K562 treated with DMSO at 1 percent for 4 hours (cell line): ENCODE results near the gene C19orf85. TPM values are rescaled to one million over a fixed set of nuclear protein-coding genes. Genes with fewer than 3 reads are reported as not detected.

Experiments
- total RNA-seq: library from RNA; unstranded; fragments of 300-600 nt; gene quantifications from 2 replicates; pipeline ENCODE4 v1.2.3, GENCODE V29; 2022; ENCODE audit not compliant: insufficient read depth

The C19orf85 gene
- total RNA-seq: not detected in 2 replicates

DNA sequence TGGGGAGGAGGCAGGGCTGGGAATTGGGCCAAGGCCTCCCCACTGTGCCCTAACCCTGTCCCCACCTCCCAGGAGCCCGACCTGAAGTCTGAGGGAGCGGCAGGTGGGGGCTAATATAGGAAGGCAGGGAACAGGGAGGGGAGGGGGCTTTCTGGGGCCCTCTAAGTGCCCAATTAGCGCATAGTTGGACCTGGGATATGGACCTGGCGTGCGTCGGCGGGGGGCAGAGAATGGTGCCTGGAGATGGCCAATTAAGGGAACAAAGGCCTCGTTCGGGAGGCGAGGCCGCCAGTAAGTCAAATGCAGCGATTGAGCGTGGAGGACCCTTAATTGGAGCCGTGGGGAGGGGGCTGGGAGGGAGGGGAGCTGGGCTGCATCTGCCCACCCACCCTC lies at the start of gene C19orf85:
Gene C19orf85, minus strand, starts transcription at position 90 of the 393 bp plus-strand sequence. CDS start 197 bp downstream, outside the sequence.

DNA sequence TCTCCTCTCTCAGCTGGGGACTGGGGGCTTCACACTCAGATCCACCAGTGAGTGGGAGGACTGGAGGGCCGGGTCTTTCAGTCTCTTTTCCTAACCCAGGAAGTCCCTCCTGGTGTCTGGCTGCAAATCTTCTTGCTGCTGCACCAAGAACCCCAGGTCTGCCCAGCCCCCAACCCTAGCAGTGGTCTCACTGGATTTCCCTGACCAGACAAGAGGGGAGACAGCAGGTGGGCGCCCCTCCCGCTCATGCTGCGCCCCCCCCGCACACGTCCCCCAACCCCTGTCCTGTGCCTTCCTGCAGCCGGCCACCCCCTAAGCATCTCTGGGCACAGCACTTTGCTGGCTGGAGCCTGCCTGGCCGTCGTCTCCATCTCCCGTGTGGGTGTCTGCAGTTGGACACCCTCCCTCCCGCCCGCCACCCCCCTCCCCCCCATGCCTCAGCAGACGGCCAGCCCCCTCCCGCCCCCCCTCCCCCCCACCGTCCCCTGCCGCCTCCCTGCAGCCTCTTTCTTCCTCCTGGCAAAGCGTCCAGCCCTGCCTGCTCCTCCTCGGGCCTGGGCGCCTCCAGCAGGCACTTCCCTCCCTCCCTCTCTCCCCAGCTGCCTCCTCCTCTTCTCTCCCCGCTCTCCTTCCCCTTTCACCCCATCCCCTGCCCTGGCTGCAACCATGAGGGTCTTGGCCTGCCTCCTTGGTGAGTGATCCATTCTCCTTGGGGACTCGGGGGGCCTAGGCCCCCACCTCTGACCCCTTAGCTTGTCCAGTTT lies 23.6 kb upstream of the C19orf85 start, which contains the start of gene SSC5D:
Gene SSC5D, plus strand, starts transcription at position 513 of the 764 bp plus-strand sequence. Its CDS starts 154 bp downstream, at position 667.

DNA sequence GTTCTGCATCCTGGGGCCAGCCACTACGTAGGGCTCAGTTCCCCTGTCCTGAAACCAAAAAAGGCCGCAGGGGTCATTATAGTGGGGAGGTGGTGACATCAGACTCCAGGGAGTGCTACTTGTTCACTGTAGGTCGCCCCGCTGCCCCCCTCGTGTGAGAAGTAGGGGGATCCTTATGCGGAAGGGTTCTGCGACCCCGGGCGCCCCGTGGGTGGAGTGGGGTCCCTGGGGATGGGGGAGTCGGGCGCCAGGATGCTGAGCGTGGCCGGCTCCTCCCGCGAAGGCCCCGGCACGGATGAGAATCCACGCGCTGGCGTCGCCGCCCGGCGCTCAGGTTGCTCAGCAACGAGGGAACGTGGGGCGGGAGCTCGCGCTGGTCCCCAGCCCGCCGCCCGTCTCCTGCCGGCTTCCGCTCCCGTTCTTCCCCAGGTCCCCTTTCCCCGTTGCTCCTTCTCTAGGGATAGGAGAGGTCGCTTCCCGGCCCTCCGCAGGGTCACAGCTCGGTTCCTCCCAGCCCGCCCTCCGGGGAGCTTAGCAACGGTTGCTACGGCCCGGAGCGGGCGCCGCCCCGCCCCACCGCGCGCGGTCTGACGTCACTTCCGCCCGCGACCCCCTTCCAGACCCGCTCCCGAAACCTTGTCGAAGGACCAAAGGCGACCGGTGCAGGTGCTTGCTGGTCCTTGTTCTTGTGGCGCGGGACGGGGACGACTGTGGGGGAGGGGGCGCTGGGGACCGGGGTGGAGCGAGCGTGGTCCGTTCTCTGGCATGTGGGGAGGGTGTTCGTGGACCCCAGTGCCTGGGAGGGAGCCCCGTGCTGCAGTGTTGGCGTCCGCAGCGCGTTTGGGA lies 20.3 kb upstream of the C19orf85 start, which contains the start of gene NAT14:
Gene NAT14, plus strand, starts transcription at position 596 of the 846 bp plus-strand sequence. CDS start 521 bp downstream, outside the sequence.

DNA sequence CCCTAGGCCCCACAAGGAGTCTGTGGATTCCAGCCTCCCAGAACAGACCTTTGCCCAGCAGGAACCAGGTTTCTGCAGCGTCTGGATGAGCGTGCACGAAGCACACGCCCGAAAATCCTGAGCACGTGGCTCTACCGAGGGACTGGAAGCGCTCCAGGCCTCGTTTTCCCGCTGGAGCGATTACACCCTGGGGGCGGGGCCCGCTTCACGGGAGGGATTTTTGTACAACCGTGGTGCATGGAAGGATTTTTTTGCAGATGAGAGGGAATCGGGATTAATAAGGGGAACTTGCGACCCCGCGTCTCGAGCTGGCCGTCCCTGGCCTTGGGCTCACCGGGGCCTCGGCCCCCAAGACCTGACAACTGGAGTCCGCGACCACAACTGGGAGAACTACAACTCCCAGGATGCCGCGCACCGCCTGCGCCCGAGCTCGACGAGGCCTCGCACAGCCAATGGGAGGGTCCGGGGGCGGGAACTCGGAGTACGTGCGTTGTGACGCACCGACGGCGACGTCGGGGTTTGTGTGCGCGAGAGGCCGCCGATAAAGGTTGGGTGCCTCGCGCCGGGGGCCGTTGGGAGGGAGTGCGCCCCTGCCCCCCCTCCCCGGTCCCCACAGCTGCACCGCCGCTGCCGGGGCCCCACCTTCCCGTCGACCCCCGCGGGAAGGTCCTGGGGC lies 11.7 kb upstream of the C19orf85 start, which contains the start of gene ZNF628:
Gene ZNF628, plus strand, starts transcription at position 518 of the 676 bp plus-strand sequence. CDS start 3,294 bp downstream, outside the sequence.

DNA sequence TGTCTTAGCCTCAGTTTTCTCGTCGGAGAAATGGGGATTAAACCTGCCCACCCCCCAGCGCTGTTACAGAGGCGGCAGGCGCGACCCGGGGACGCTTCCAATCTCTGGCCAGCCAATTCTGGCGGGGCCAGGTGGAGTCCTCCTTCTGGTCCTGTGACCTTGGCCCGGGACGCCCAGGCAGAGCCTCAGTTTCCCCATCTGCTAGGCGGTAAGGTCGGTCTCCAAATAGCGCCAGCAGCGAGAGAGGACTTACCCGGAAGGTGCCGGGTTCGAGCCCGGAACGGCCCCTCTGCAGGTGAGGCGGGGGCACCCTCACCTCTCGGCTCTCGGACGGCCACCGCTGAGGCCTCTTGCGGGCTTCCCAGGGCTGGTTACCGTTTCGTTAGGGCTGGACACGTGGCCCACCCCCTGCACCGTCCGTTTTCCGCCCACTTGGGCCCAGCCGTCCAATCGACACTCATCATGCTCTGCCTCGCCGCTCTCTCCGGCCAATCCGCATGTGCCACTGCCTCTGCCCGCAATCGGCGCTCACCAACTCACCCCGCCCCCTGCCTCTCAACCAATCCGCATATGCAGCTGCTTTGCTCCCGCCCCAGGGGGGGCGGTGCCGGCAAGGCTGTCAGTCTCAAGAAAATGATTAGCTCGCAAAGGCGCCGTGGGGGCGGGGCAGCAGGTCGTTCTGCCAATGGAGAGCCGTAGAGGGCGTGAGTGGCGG lies 3.1 kb downstream of the C19orf85 start, which contains the start of gene ISOC2:
Gene ISOC2, minus strand, starts transcription at position 384 of the 715 bp plus-strand sequence. CDS start 5,156 bp downstream, outside the sequence.

DNA sequence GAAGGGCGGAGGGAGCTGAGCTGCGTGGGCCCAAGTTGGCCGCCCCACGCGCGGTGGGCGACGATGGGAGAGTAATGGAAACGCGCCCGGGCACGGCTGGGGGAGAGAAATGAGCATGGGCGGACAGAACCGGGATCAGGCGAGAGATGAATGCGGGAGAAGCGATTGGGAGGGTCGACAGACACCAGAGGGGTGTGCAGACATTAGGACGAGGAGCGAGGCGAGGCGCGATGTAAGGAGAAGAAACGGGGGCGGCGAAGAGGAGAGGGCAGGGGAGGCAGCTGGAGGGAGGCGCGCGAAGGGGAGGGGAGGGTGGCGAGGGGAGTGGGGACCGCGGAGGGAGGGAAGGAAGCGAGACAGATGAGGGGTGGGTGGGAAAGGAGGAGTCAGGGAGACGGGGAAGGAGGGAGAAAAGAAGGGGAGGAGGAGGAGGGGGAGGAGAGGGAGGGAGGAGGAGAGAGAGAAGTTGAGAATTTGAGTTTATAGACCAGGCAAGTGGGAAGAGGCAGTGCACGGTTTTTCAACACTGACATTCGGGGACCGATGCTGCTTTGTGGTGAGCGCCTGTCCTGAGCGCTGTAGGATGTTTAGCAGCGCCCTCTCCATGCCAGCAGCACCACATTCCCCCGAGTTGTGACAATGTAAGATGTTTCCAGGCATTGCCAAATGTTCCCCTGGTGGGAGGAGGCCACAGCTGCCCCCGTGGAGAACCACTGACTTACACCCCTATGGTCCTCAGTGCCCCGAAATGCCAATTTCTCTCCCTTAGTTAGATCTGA lies 21.3 kb downstream of the C19orf85 start, which contains the start of gene SHISA7:
Gene SHISA7, minus strand, starts transcription at position 256 of the 779 bp plus-strand sequence. CDS start 437 bp downstream, outside the sequence.

Other genes starting within 250 kb of the C19orf85 start
- gene TMEM86B, start 236.0 kb downstream of the C19orf85 start, total RNA-seq: 11.8 and 17.7 TPM in 2 replicates
- gene PPP6R1, start 205.7 kb downstream of the C19orf85 start, total RNA-seq: 73.9 and 88.4 TPM in 2 replicates
- gene HSPBP1, start 184.6 kb downstream of the C19orf85 start, total RNA-seq: 76.5 and 95.1 TPM in 2 replicates
- 7.6 and 8.4 TPM in 2 replicates for gene BRSK1, start 180.8 kb downstream of the C19orf85 start, total RNA-seq
- gene TMEM150B, start 139.4 kb downstream of the C19orf85 start, total RNA-seq: 2.3 and 6.6 TPM in 2 replicates
- 36.4 and 43.8 TPM in 2 replicates for gene KMT5C, start 124.9 kb downstream of the C19orf85 start, total RNA-seq
- gene COX6B2, start 110.0 kb downstream of the C19orf85 start, total RNA-seq: 0.33 TPM in 1 of 2 replicates, not detected in the other
- not detected in 2 replicates for gene GARIN5B, start 101.5 kb downstream of the C19orf85 start, total RNA-seq
- gene IL11, start 94.3 kb downstream of the C19orf85 start, total RNA-seq: not detected in 2 replicates
- gene TMEM190, start 87.9 kb downstream of the C19orf85 start, total RNA-seq: not detected in 2 replicates
- 6.7 and 8.7 TPM in 2 replicates for gene TMEM238, start 80.5 kb downstream of the C19orf85 start, total RNA-seq
- 3,550 and 3,674 TPM in 2 replicates for gene RPL28, start 78.8 kb downstream of the C19orf85 start, total RNA-seq
- 377 and 436 TPM in 2 replicates for gene UBE2S, start 57.0 kb downstream of the C19orf85 start, total RNA-seq
- not detected in 2 replicates for gene SHISA7, start 21.5 kb downstream of the C19orf85 start, total RNA-seq
- 94.9 and 118 TPM in 2 replicates for gene ISOC2, start 3.1 kb downstream of the C19orf85 start, total RNA-seq
- 10.4 and 18.8 TPM in 2 replicates for gene ZNF628, start 11.9 kb upstream of the C19orf85 start, total RNA-seq
- 37.1 and 38.8 TPM in 2 replicates for gene NAT14, start 20.4 kb upstream of the C19orf85 start, total RNA-seq
- 0.25 TPM in 1 of 2 replicates, not detected in the other for gene SSC5D, start 23.7 kb upstream of the C19orf85 start, total RNA-seq
- gene SBK2, start 72.4 kb upstream of the C19orf85 start, total RNA-seq: not detected in 2 replicates
- gene SBK3, start 80.8 kb upstream of the C19orf85 start, total RNA-seq: not detected in 2 replicates
- 12.2 and 14.3 TPM in 2 replicates for gene ZNF579, start 116.1 kb upstream of the C19orf85 start, total RNA-seq
- gene FIZ1, start 134.8 kb upstream of the C19orf85 start, total RNA-seq: 13.4 and 17.2 TPM in 2 replicates
- 34.2 and 37.8 TPM in 2 replicates for gene ZNF524, start 135.5 kb upstream of the C19orf85 start, total RNA-seq
- gene ZNF865, start 140.9 kb upstream of the C19orf85 start, total RNA-seq: 28.3 and 33.7 TPM in 2 replicates
- 5.5 and 6.5 TPM in 2 replicates for gene ZNF784, start 159.8 kb upstream of the C19orf85 start, total RNA-seq
- 52.4 and 60.5 TPM in 2 replicates for gene ZNF580, start 176.3 kb upstream of the C19orf85 start, total RNA-seq
- 57.6 and 69.0 TPM in 2 replicates for gene ZNF581, start 178.9 kb upstream of the C19orf85 start, total RNA-seq
- gene CCDC106, start 183.5 kb upstream of the C19orf85 start, total RNA-seq: 30.7 and 33.6 TPM in 2 replicates
- gene U2AF2, start 190.3 kb upstream of the C19orf85 start, total RNA-seq: 167 and 168 TPM in 2 replicates
- 100 and 102 TPM in 2 replicates for gene EPN1, start 210.5 kb upstream of the C19orf85 start, total RNA-seq